Peyer's patch (tissue), 4 donors: ENCODE measurements around the gene PVALB. TPM values are rescaled to one million over a fixed set of nuclear protein-coding genes. Genes with fewer than 3 reads are reported as not detected.

Experiments
- DNase-seq, 3 donors: peaks; one replicate each; pipeline ENCODE4 v3.0.0-alpha.2; 2017 to 2019
- H3K27ac ChIP-seq, 4 donors: fragments of 200-600 bp; sonication (generic); one replicate each; pipeline ENCODE4 v1.5.1; 2016 to 2019
- H3K27me3 ChIP-seq, 2 donors: fragments of 200-600 bp; sonication (generic); one replicate each; pipeline ENCODE4 v1.5.1; 2019
- H3K36me3 ChIP-seq, 3 donors: fragments of 200-600 bp; sonication (generic); one replicate each; pipeline ENCODE4 v1.5.1; 2016 to 2019
- H3K4me1 ChIP-seq, 4 donors: fragments of 200-600 bp; sonication (generic); one replicate each; pipeline ENCODE4 v1.5.1; 2016 to 2019
- H3K4me3 ChIP-seq, 4 donors: fragments of 200-600 bp; sonication (generic); 1 replicate in 3 of 4; 2 replicates in 1 of 4; pipeline ENCODE4 v1.5.1; 2016 to 2019; ENCODE audit warnings: mild to moderate bottlenecking in 1 of 4
- H3K9me3 ChIP-seq, 4 donors: fragments of 200-600 bp; sonication (generic); one replicate each; pipeline ENCODE4 v1.5.1; 2016 to 2019; ENCODE audit warnings: mild to moderate bottlenecking in 1 of 4
- CTCF ChIP-seq, 6 experiments: fragments of 450-650 bp in 4 of 6; fragments of 200-600 bp in 2 of 6; sonication (generic) in 1 of 6; IDR thresholded peaks; one replicate each; pipeline ENCODE4 v1.5.1; 2017 to 2019; ENCODE audit warnings: antibody characterized with exemption in 6 of 6, mild to moderate bottlenecking in 3 of 6, moderate library complexity in 1 of 6
- POLR2A ChIP-seq, 2 donors: fragments of 450-650 bp; IDR thresholded peaks; one replicate each; pipeline ENCODE4 v1.5.1; 2017; ENCODE audit warnings: antibody characterized with exemption in 2 of 2, mild to moderate bottlenecking in 2 of 2, moderate library complexity in 2 of 2
- total RNA-seq, 4 donors: library from RNA; depleted of rRNA; stranded (reverse); fragments of >200 nt; gene quantifications; one replicate each; pipeline ENCODE4 v1.1.0, GENCODE V29; 2016

PVALB gene
- total RNA-seq, 4 donors from 2014 or later: not detected

- peaks cover 0 to under 1% (median under 1%) of the 10 kb centered on the region in 4 donors for H3K4me1 ChIP-seq
Measured at GRCh38 chr22:36787204-36787988, 29.4 kb downstream of the PVALB start.

GRCh38 chr22:36783743-36784142 is 33.1 kb downstream of the PVALB start:
- Histone ChIP-seq H3K4me3 (no peak overlapping the region), H3K27ac (no peak overlapping the region), H3K36me3 (no peaks in the 10 kb centered on the region), H3K27me3 (no peaks in the 10 kb centered on the region), H3K9me3 (no peaks in the 10 kb centered on the region), H3K4me1 (peaks cover 0 to 5% (median 2%) of the 10 kb centered on the region in 4 donors)
- no peak for DNase-seq
- TF ChIP-seq CTCF (IDR thresholded peaks at IDR 0.05) (no peak), POLR2A (IDR thresholded peaks at IDR 0.05) (no peak)

More at GRCh38 chr22:36787204-36787988, 29.4 kb downstream of the PVALB start:
- Histone ChIP-seq H3K36me3 (no peaks in the 10 kb centered on the region), H3K27ac (no peak overlapping the region), H3K4me3 (no peak overlapping the region), H3K27me3 (no peaks in the 10 kb centered on the region), H3K9me3 (no peaks in the 10 kb centered on the region)
- no peak for DNase-seq
- TF ChIP-seq POLR2A (IDR thresholded peaks at IDR 0.05): no peak
- TF ChIP-seq CTCF (IDR thresholded peaks at IDR 0.05): no peak

GRCh38 chr22:36781656-36782627 is 34.9 kb downstream of the PVALB start:
- TF ChIP-seq CTCF (IDR thresholded peaks at IDR 0.05) (peak; percentile 93 to 95 (median 94)), POLR2A (IDR thresholded peaks at IDR 0.05) (no peak)
- H3K4me1 ChIP-seq: peaks cover 0 to 5% (median 2%) of the 10 kb centered on the region in 4 donors
- H3K36me3 ChIP-seq: no peaks in the 10 kb centered on the region
- no peak overlapping the region for H3K4me3 ChIP-seq
- peak; percentile 80 to 94 (median 91) for DNase-seq
- H3K27ac ChIP-seq: peak overlapping the region; percentile 31 to 64 (median 44)
- no peaks in the 10 kb centered on the region for H3K27me3 ChIP-seq
- H3K9me3 ChIP-seq: no peaks in the 10 kb centered on the region

- H3K27me3 ChIP-seq: no peaks in the 10 kb centered on the region
- no peak overlapping the region for H3K4me3 ChIP-seq
- no peak for DNase-seq
- H3K36me3 ChIP-seq: no peaks in the 10 kb centered on the region
- no peak overlapping the region for H3K27ac ChIP-seq
- TF ChIP-seq CTCF (IDR thresholded peaks at IDR 0.05) (no peak), POLR2A (IDR thresholded peaks at IDR 0.05) (no peak)
- H3K9me3 ChIP-seq: no peaks in the 10 kb centered on the region
- peaks cover 0 to 14% (median 4%) of the 10 kb centered on the region in 4 donors for H3K4me1 ChIP-seq
Measured at GRCh38 chr22:36778020-36778419, 38.8 kb downstream of the PVALB start.

- H3K36me3 ChIP-seq: no peaks in the 10 kb centered on the region
- no peak for TF ChIP-seq CTCF (IDR thresholded peaks at IDR 0.05)
- H3K9me3 ChIP-seq: no peaks in the 10 kb centered on the region
- H3K4me3 ChIP-seq: peak overlapping the region; percentile 14 to 93 (median 30)
- H3K27ac ChIP-seq: peak overlapping the region; percentile 27 to 96 (median 60)
- peaks cover 0 to 9% (median 2%) of the 10 kb centered on the region in 4 donors for H3K4me1 ChIP-seq
- no peak for DNase-seq
- H3K27me3 ChIP-seq: no peaks in the 10 kb centered on the region
Measured at GRCh38 chr22:36776722-36777121, 40.1 kb downstream of the PVALB start.
